ENCODE data around the gene SMAGP.

DNA sequence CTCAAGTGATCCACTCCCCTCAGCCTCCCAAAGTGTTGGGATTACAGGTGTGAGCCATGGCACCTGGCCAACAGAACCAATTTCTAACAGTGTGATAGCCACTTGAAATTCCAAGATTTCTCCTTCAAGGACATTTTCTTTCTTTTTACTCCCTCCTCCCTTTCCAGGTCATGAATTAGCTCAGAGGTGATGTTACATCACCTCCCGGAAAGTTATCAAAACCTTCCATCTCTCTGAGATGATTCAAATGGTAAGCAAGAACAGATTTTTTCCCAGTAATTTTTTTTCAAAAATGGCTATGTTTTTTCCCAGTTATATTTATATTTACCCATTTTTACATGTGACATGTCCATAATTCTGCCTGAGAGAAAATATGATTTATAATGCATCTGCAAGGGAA, 15.6 kb upstream of the SMAGP start:
- no peak for TF ChIP-seq EZH2 (IDR thresholded peaks at IDR 0.05; ENCODE audit: borderline replicate concordance, low read length)
- TF ChIP-seq, protein P1, sequence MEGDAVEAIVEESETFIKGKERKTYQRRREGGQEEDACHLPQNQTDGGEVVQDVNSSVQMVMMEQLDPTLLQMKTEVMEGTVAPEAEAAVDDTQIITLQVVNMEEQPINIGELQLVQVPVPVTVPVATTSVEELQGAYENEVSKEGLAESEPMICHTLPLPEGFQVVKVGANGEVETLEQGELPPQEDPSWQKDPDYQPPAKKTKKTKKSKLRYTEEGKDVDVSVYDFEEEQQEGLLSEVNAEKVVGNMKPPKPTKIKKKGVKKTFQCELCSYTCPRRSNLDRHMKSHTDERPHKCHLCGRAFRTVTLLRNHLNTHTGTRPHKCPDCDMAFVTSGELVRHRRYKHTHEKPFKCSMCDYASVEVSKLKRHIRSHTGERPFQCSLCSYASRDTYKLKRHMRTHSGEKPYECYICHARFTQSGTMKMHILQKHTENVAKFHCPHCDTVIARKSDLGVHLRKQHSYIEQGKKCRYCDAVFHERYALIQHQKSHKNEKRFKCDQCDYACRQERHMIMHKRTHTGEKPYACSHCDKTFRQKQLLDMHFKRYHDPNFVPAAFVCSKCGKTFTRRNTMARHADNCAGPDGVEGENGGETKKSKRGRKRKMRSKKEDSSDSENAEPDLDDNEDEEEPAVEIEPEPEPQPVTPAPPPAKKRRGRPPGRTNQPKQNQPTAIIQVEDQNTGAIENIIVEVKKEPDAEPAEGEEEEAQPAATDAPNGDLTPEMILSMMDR (conservative IDR thresholded peaks at IDR 0.05 in 1 of 2, IDR thresholded peaks at IDR 0.05 in 1 of 2; ENCODE audit: extremely low read depth in 1 of 2, insufficient read depth in 1 of 2, low read depth in 1 of 2, low read length in 2 of 2): no peak
